IMR-90 (cell line): ENCODE data around the gene TICAM2. TPM values are rescaled to one million over a fixed set of nuclear protein-coding genes. Genes with fewer than 3 reads are reported as not detected.
A peak's percentile ranks its signal among the peaks of the same experiment; 100 is the strongest.

Experiments used
- ATAC-seq: fragments of 200-7000 bp; cut with Tn5 transposase; 2 replicates; pipeline ENCODE4 v1.9.1; 2020; ENCODE audit warnings: low read depth, mild to moderate bottlenecking, moderate library complexity
- BruUV-seq: library from RNA; stranded (reverse); fragments of 400-500 nt; replicated peaks from 2 replicates; lab custom pipeline; 2021; lab: Mats Ljungman, UMichigan
- CTCF ChIA-PET: fragments of 300-600 bp; formaldehyde crosslinking; extraction: SDS; loops from one replicate; lab custom pipeline; 2021; ENCODE audit warnings: antibody characterized with exemption; lab: Yijun Ruan, JAX
- POLR2A ChIA-PET: fragments of 300-600 bp; sonication (Branson Sonifier 250); formaldehyde crosslinking; loops from one replicate; lab custom pipeline; 2022; ENCODE audit warnings: antibody characterized with exemption; ENCODE audit not compliant: unreplicated experiment; lab: Charles Lee
- DNase-seq: peaks from one replicate; pipeline ENCODE4 v3.0.0; 2013
- H2AFZ ChIP-seq: replicated peaks from 2 replicates; pipeline ENCODE3; 2013; ENCODE audit warnings: low read length, mild to moderate bottlenecking; ENCODE audit not compliant: poor library complexity
- H2AK5ac ChIP-seq: 2 replicates; pipeline ENCODE4 v1.6.1; 2013; ENCODE audit warnings: low read depth, low read length, inconsistent platforms
- H2AK9ac ChIP-seq: replicated peaks from 2 replicates; pipeline ENCODE3; 2013; ENCODE audit warnings: mild to moderate bottlenecking, low read depth, low read length, moderate library complexity; ENCODE audit not compliant: poor library complexity
- H2BK120ac ChIP-seq: 2 replicates; pipeline ENCODE4 v1.6.1; 2013; ENCODE audit warnings: low read depth, low read length, inconsistent platforms
- H2BK15ac ChIP-seq: 3 replicates; pipeline ENCODE4 v1.6.1; 2013; ENCODE audit warnings: low read depth, low read length, inconsistent platforms
- H2BK20ac ChIP-seq: 2 replicates; pipeline ENCODE4 v1.6.1; 2013; ENCODE audit warnings: low read depth, mild to moderate bottlenecking, inconsistent platforms, low read length, moderate library complexity
- H2BK5ac ChIP-seq: 2 replicates; pipeline ENCODE4 v1.6.1; 2013; ENCODE audit warnings: mild to moderate bottlenecking, low read depth, low read length, inconsistent platforms; ENCODE audit not compliant: poor library complexity, severe bottlenecking
- H3K14ac ChIP-seq: replicated peaks from 2 replicates; pipeline ENCODE4 v1.6.1; 2013; ENCODE audit warnings: low read depth, low read length, inconsistent platforms
- H3K18ac ChIP-seq: 2 replicates; pipeline ENCODE4 v1.6.1; 2013; ENCODE audit warnings: low read depth, low read length, control low read depth
- H3K23ac ChIP-seq: 2 replicates; pipeline ENCODE4 v1.6.1; 2013; ENCODE audit warnings: low read depth, low read length, inconsistent platforms
- H3K27ac ChIP-seq: 2 replicates; pipeline ENCODE4 v1.5.1; 2013; ENCODE audit warnings: mild to moderate bottlenecking, control low read depth, low read length; ENCODE audit not compliant: insufficient read depth
- H3K27me3 ChIP-seq: 2 replicates; pipeline ENCODE4 v1.6.1; 2013; ENCODE audit warnings: low read length; ENCODE audit not compliant: control insufficient read depth, insufficient read depth
- H3K36me3 ChIP-seq: 2 replicates; pipeline ENCODE4 v1.6.1; 2013; ENCODE audit warnings: low read length, mixed read lengths; ENCODE audit not compliant: control insufficient read depth, insufficient read depth
- H3K4ac ChIP-seq: 2 replicates; pipeline ENCODE4 v1.6.1; 2013; ENCODE audit warnings: low read depth, low read length, inconsistent platforms
- H3K4me1 ChIP-seq: 2 replicates; pipeline ENCODE4 v1.6.1; 2013; ENCODE audit warnings: low read length, mixed read lengths; ENCODE audit not compliant: control insufficient read depth, insufficient read depth
- H3K4me2 ChIP-seq: 2 replicates; pipeline ENCODE4 v1.6.1; 2013; ENCODE audit warnings: low read depth, mild to moderate bottlenecking, control low read depth, low read length, moderate library complexity
- H3K4me3 ChIP-seq: 2 replicates; pipeline ENCODE4 v1.5.1; 2013; ENCODE audit warnings: low read depth, mild to moderate bottlenecking, control low read depth, low read length, moderate library complexity; ENCODE audit not compliant: insufficient read depth
- H3K56ac ChIP-seq: 2 replicates; pipeline ENCODE4 v1.6.1; 2013; ENCODE audit warnings: low read length, inconsistent platforms; ENCODE audit not compliant: insufficient read depth; ENCODE audit errors: extremely low read depth
- H3K79me1 ChIP-seq, 2 experiments: 2 replicates each; pipeline ENCODE4 v1.6.1; 2013; ENCODE audit warnings: low read length in 2 of 2, inconsistent platforms in 1 of 2, low read depth in 1 of 2
- H3K9ac ChIP-seq: 2 replicates; pipeline ENCODE4 v1.6.1; 2013; ENCODE audit warnings: low read depth, low read length, control low read depth
- H3K9me1 ChIP-seq: 2 replicates; pipeline ENCODE4 v1.6.1; 2013; ENCODE audit warnings: low read length, inconsistent platforms; ENCODE audit not compliant: insufficient read depth
- H3K9me3 ChIP-seq: 2 replicates; pipeline ENCODE4 v1.6.1; 2013; ENCODE audit warnings: low read length; ENCODE audit not compliant: control insufficient read depth, insufficient read depth
- H4K20me1 ChIP-seq: 2 replicates; pipeline ENCODE4 v1.6.1; 2013; ENCODE audit warnings: low read length, inconsistent platforms; ENCODE audit not compliant: insufficient read depth
- H4K5ac ChIP-seq: 2 replicates; pipeline ENCODE4 v1.6.1; 2013; ENCODE audit warnings: mild to moderate bottlenecking, low read depth, low read length, control low read depth
- H4K8ac ChIP-seq, 2 experiments: 2 replicates each; pipeline ENCODE4 v1.6.1; 2013; ENCODE audit warnings: low read depth in 2 of 2, low read length in 2 of 2, control low read depth in 1 of 2, inconsistent platforms in 1 of 2
- H4K91ac ChIP-seq: 2 replicates; pipeline ENCODE4 v1.6.1; 2013; ENCODE audit warnings: low read depth, low read length, inconsistent platforms; ENCODE audit not compliant: insufficient read depth
- BHLHE40 ChIP-seq: fragments of 150-350 bp; IDR thresholded peaks from 2 replicates; pipeline ENCODE4 v1.6.1; 2016; ENCODE audit warnings: mild to moderate bottlenecking, low read depth, low read length
- FOS ChIP-seq: fragments of 150-350 bp; IDR thresholded peaks from 2 replicates; pipeline ENCODE4 v1.6.1; 2016; ENCODE audit warnings: low read depth, low read length
- MAZ ChIP-seq: IDR thresholded peaks from 2 replicates; pipeline ENCODE4 v1.6.1; 2012; ENCODE audit warnings: low read depth, mild to moderate bottlenecking, low read length, improper control_type of control experiment, moderate library complexity, borderline replicate concordance
- POLR2A ChIP-seq: IDR thresholded peaks from 2 replicates; pipeline ENCODE4 v1.6.1; 2012; ENCODE audit warnings: mild to moderate bottlenecking, low read depth, low read length
- RAD21 ChIP-seq: IDR thresholded peaks from 2 replicates; pipeline ENCODE4 v1.6.1; 2012; ENCODE audit warnings: low read length, improper control_type of control experiment
- SMC3 ChIP-seq: fragments of 150-350 bp; IDR thresholded peaks from 2 replicates; pipeline ENCODE4 v1.6.1; 2016; ENCODE audit warnings: low read depth, mild to moderate bottlenecking, antibody characterized with exemption, low read length, moderate library complexity
- WGBS, 2 experiments: methylation state at CpG; one replicate each; pipeline versions ENCODE4 v1.1.5 to v1.1.7; 2013; ENCODE audit warnings: missing lambda C conversion rate in 2 of 2; ENCODE audit not compliant: insufficient read length in 1 of 2; ENCODE audit errors: extremely low coverage in 2 of 2; 5-methylcytosine and 5-hydroxymethylcytosine counted together
- dilution Hi-C: fragments of 300-500 bp; cut with HindIII; formaldehyde crosslinking; loops from one replicate; pipeline ENCODE4 v1.14.3; 2018; ENCODE audit warnings: low sequenced_read_pairs; ENCODE audit not compliant: unreplicated experiment
- in situ Hi-C: fragments of 300-500 bp; cut with MboI; formaldehyde crosslinking; loops from 3 replicates; pipeline ENCODE4 v1.14.3; 2019; ENCODE audit warnings: low sequenced_read_pairs, inconsistent platforms, mixed read lengths
- intact Hi-C: fragments of 100-400 bp; cut with micrococcal nuclease; formaldehyde crosslinking; loops from 2 replicates; pipeline ENCODE4 v1.10.0; 2022
- polyA plus RNA-seq, 3 experiments: library from polyadenylated mRNA; depleted of rRNA; stranded (reverse); fragments of >200 nt; gene quantifications; 2 replicates each; pipeline ENCODE4 v1.2.3, GENCODE V29; 2012; ENCODE audit warnings: low replicate concordance in 1 of 3
- total RNA-seq: library from RNA; depleted of rRNA; stranded (reverse); fragments of >200 nt; gene quantifications from 2 replicates; pipeline ENCODE4 v1.2.3, GENCODE V29; 2012
- TF ChIP-seq, protein P1 (sequence below): fragments of 150-350 bp; IDR thresholded peaks from 2 replicates; pipeline ENCODE4 v1.6.1; 2017; ENCODE audit warnings: mild to moderate bottlenecking, antibody characterized with exemption, low read length, low read depth
- TF ChIP-seq, protein P2 (sequence below): conservative IDR thresholded peaks from 2 replicates; pipeline ENCODE4 v1.5.1; 2012; ENCODE audit warnings: mild to moderate bottlenecking, low read depth, low read length, improper control_type of control experiment

The TICAM2 gene
- total and polyA plus RNA-seq, 2 of the 4 experiments (the other 2 are of a cell fraction), result 2.9 to 4.3 TPM

DNA sequence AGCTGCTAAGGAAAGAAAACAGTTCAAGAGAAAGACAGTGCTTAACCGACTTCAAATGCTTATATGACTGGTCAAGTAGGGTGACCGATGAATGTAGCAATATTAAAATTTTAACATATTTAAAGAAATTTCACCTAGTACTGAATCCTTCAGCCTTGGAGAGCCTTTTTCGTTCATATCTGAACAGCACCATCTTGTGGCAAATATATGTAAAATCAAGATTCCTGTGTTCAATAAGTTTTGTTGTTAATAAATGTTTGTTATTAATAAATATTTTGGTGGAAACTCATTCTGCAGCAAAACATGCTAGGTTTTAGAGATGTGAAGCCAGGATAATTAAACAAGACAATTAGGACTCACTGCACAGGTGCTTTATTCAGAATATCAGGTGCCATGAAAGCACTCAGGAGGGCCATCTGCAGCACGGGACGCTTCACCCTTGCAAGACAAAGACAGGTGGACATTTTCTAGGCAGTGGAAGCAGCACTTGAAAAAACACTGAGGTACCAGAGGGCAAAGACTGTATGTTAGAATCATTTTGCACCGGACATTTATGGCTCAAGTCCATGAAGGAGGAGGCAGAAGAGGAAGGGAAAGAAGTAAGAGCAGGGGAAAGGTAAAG lies 15.6 kb downstream of the TICAM2 start:
- WGBS, 2 experiments, result 94% methylated on average over 3 of the region's 6 CpGs; no CpG with 5 or more reads in 1 of the 2 experiments
- Histone ChIP-seq H3K4me2 (no peak overlapping the region), H3K27me3 (no peaks in the 10 kb centered on the region), H3K27ac (no peak overlapping the region), H4K20me1 (peaks cover 24% of the 10 kb centered on the region), H3K9ac (no peak overlapping the region), H2AK9ac (no peak overlapping the region), H2AFZ (no peak overlapping the region), H2BK20ac (no peak overlapping the region), H3K18ac (no peak overlapping the region), H3K36me3 (no peaks in the 10 kb centered on the region), H4K8ac (peak overlapping the region in 1 of 2 experiments; percentile 36; a peak in 1 of 4 replicates), H3K56ac (no peak overlapping the region), H3K14ac (no peak overlapping the region), H2BK120ac (no peak overlapping the region; the same call in 1 of the 2 replicates), H4K5ac (peak overlapping the region; percentile 58; the same call in 1 of the 2 replicates), H2AK5ac (no peak overlapping the region), H2BK5ac (no peak overlapping the region), H4K91ac (no peak overlapping the region), H3K4me3 (no peak overlapping the region), H3K9me3 (no peaks in the 10 kb centered on the region), H3K4me1 (peaks cover 6% of the 10 kb centered on the region), H3K23ac (no peak overlapping the region), H3K4ac (no peak overlapping the region), H3K9me1 (no peaks in the 10 kb centered on the region), H2BK15ac (peak overlapping the region; percentile 38; the same call in 1 of the 3 replicates), H3K79me1 (peaks cover 11 to 62% of the 10 kb centered on the region in 2 experiments)
- TF ChIP-seq BHLHE40 (no peak), MAZ (no peak), RAD21 (peak; percentile 77), POLR2A (no peak), FOS (no peak), SMC3 (peak; percentile 91)
- TF ChIP-seq, protein P1, sequence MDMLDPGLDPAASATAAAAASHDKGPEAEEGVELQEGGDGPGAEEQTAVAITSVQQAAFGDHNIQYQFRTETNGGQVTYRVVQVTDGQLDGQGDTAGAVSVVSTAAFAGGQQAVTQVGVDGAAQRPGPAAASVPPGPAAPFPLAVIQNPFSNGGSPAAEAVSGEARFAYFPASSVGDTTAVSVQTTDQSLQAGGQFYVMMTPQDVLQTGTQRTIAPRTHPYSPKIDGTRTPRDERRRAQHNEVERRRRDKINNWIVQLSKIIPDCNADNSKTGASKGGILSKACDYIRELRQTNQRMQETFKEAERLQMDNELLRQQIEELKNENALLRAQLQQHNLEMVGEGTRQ, result no peak
- TF ChIP-seq, protein P2, sequence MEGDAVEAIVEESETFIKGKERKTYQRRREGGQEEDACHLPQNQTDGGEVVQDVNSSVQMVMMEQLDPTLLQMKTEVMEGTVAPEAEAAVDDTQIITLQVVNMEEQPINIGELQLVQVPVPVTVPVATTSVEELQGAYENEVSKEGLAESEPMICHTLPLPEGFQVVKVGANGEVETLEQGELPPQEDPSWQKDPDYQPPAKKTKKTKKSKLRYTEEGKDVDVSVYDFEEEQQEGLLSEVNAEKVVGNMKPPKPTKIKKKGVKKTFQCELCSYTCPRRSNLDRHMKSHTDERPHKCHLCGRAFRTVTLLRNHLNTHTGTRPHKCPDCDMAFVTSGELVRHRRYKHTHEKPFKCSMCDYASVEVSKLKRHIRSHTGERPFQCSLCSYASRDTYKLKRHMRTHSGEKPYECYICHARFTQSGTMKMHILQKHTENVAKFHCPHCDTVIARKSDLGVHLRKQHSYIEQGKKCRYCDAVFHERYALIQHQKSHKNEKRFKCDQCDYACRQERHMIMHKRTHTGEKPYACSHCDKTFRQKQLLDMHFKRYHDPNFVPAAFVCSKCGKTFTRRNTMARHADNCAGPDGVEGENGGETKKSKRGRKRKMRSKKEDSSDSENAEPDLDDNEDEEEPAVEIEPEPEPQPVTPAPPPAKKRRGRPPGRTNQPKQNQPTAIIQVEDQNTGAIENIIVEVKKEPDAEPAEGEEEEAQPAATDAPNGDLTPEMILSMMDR, result peak; percentile 67
- intact Hi-C loops (loop anchor here (1.0 to 5.0 kb wide), 4 partner anchors 44 to 489 kb away; no protein-coding TSS in a partner anchor), dilution Hi-C loops (no loop called here), in situ Hi-C loops (loop anchor here (5.0 kb wide), 1 partner anchor 274 kb away; no protein-coding TSS in a partner anchor)
- CTCF ChIA-PET, result interaction anchor here (0.5 kb wide), 1 partner anchor 404 kb away, joined by 3 read pairs; no protein-coding TSS in a partner anchor
- ATAC-seq (peak; percentile 52; the same call in 1 of the 2 replicates), DNase-seq (peak; percentile 54)
- POLR2A ChIA-PET, result no interaction called here
- no TSS peak for BruUV-seq
